ENCODE data around the gene PADI4. TPM values are rescaled to one million over a fixed set of nuclear protein-coding genes. Genes with fewer than 3 reads are reported as not detected.

PADI4 gene
- total and polyA plus RNA-seq, 3 donors from 2014 or later = 0.16 to 0.32 TPM; not detected in 1

GRCh38 chr1:17371896-17372295, 63.9 kb downstream of the PADI4 start, which contains the start of gene PADI6:
Gene PADI6, plus strand, starts transcription at chr1:17372196. Its CDS starts 50 bp downstream, at chr1:17372246.
- Histone ChIP-seq H3K27ac (no peak within 1 kb of the TSS), H3K4me3 (no peak within 1 kb of the TSS), H3K27me3 (no peaks in the 10 kb centered on the region), H3K36me3 (ENCODE audit: low read depth, missing control alignments) (no peaks in the 10 kb centered on the region), H3K4me1 (no peaks in the 10 kb centered on the region), H3K9me3 (no peaks in the 10 kb centered on the region)
- TF ChIP-seq POLR2A (IDR thresholded peaks at IDR 0.05) = no peak
- TF ChIP-seq CTCF (IDR thresholded peaks at IDR 0.05) = no peak
- intact Hi-C loops (cut with DNase I; ENCODE audit: low total_unique reads) = no loop called here
- no peak for DNase-seq
- 55 to 71% methylated on average over 5 to 7 of the region's 7 CpGs for WGBS, 2 donors

GRCh38 chr1:17372955-17373354, 65.0 kb downstream of the PADI4 start:
- WGBS, 2 donors = 82 to 87% methylated on average over 11 to 18 of the region's 18 CpGs
- intact Hi-C loops (cut with DNase I; ENCODE audit: low total_unique reads) = no loop called here
- no peaks in the 10 kb centered on the region for H3K36me3 ChIP-seq (ENCODE audit: low read depth, missing control alignments)
- no peak overlapping the region for H3K27ac ChIP-seq
- no peaks in the 10 kb centered on the region for H3K27me3 ChIP-seq
- no peak for TF ChIP-seq CTCF (IDR thresholded peaks at IDR 0.05)
- no peak for TF ChIP-seq POLR2A (IDR thresholded peaks at IDR 0.05)
- H3K4me3 ChIP-seq = no peak overlapping the region
- DNase-seq = no peak
- H3K4me1 ChIP-seq = no peaks in the 10 kb centered on the region
- H3K9me3 ChIP-seq = no peaks in the 10 kb centered on the region

GRCh38 chr1:17375651-17376050, 67.7 kb downstream of the PADI4 start:
- Histone ChIP-seq H3K4me3 (no peak overlapping the region), H3K27me3 (no peaks in the 10 kb centered on the region), H3K27ac (no peak overlapping the region), H3K36me3 (ENCODE audit: low read depth, missing control alignments) (no peaks in the 10 kb centered on the region), H3K4me1 (no peaks in the 10 kb centered on the region), H3K9me3 (no peaks in the 10 kb centered on the region)
- TF ChIP-seq POLR2A (IDR thresholded peaks at IDR 0.05) (no peak), CTCF (IDR thresholded peaks at IDR 0.05) (no peak)
- intact Hi-C loops (cut with DNase I; ENCODE audit: low total_unique reads) = no loop called here
- WGBS, 2 donors = 93 to 96% methylated on average over 10 of the region's 10 CpGs
- no peak for DNase-seq

GRCh38 chr1:17377325-17377953, 69.4 kb downstream of the PADI4 start:
- DNase-seq = no peak
- Histone ChIP-seq H3K36me3 (ENCODE audit: low read depth, missing control alignments) (no peaks in the 10 kb centered on the region), H3K27me3 (no peaks in the 10 kb centered on the region), H3K9me3 (no peaks in the 10 kb centered on the region), H3K27ac (no peak overlapping the region), H3K4me1 (no peaks in the 10 kb centered on the region), H3K4me3 (no peak overlapping the region)
- intact Hi-C loops (cut with DNase I; ENCODE audit: low total_unique reads) = no loop called here
- TF ChIP-seq POLR2A (IDR thresholded peaks at IDR 0.05) (no peak), CTCF (IDR thresholded peaks at IDR 0.05) (no peak)
- WGBS, 2 donors = 42 to 45% methylated on average over 16 of the region's 16 CpGs

GRCh38 chr1:17381161-17381560, 73.2 kb downstream of the PADI4 start:
- 50 to 95% methylated on average over 2 of the region's 2 CpGs for WGBS, 2 donors
- H3K9me3 ChIP-seq = no peaks in the 10 kb centered on the region
- H3K4me1 ChIP-seq = no peaks in the 10 kb centered on the region
- no peaks in the 10 kb centered on the region for H3K27me3 ChIP-seq
- H3K4me3 ChIP-seq = no peak overlapping the region
- TF ChIP-seq POLR2A (IDR thresholded peaks at IDR 0.05) (no peak), CTCF (IDR thresholded peaks at IDR 0.05) (no peak)
- no peak for DNase-seq
- intact Hi-C loops (cut with DNase I; ENCODE audit: low total_unique reads) = no loop called here
- H3K27ac ChIP-seq = no peak overlapping the region
- H3K36me3 ChIP-seq (ENCODE audit: low read depth, missing control alignments) = no peaks in the 10 kb centered on the region

Data from testis (tissue), 3 donors.